Activated CD4-positive, alpha-beta memory T cell treated with anti-CD3 and anti-CD28 coated beads for 36 hours (primary cell): Measurements from ENCODE around the gene SMIM44. TPM values are rescaled to one million over a fixed set of nuclear protein-coding genes. Genes with fewer than 3 reads are reported as not detected.

Experiments
- CTCF ChIA-PET: fragments of 350-600 bp; sonication (Branson Sonifier 250); formaldehyde crosslinking; loops from one replicate; lab custom pipeline; 2021; ENCODE audit warnings: antibody characterized with exemption, inconsistent platforms; lab: Charles Lee
- POLR2A ChIA-PET: fragments of 350-600 bp; sonication (Branson Sonifier 250); formaldehyde crosslinking; loops from one replicate; lab custom pipeline; 2021; ENCODE audit warnings: antibody characterized with exemption; lab: Charles Lee
- DNase-seq: peaks from one replicate; pipeline ENCODE4 v3.0.0-alpha.2; 2020
- H3K27ac Mint-ChIP-seq: one replicate; pipeline ENCODE4 v1.8.0; 2021; ENCODE audit warnings: mixed read lengths
- H3K27me3 Mint-ChIP-seq: one replicate; pipeline ENCODE4 v1.8.0; 2021; ENCODE audit warnings: mixed read lengths
- H3K36me3 Mint-ChIP-seq: one replicate; pipeline ENCODE4 v1.8.0; 2021; ENCODE audit warnings: mixed read lengths
- H3K4me1 Mint-ChIP-seq: one replicate; pipeline ENCODE4 v1.8.0; 2021; ENCODE audit warnings: low read depth, mixed read lengths
- H3K4me3 Mint-ChIP-seq: one replicate; pipeline ENCODE4 v1.8.0; 2021; ENCODE audit warnings: mild to moderate bottlenecking, mixed read lengths
- H3K9me3 Mint-ChIP-seq: one replicate; pipeline ENCODE4 v1.8.0; 2021; ENCODE audit warnings: mixed read lengths
- intact Hi-C: fragments of 100-400 bp; cut with micrococcal nuclease; formaldehyde crosslinking; loops from one replicate; pipeline ENCODE4 v1.15.1; 2023
- total RNA-seq, 2 experiments: library from RNA; stranded (reverse); gene quantifications; one replicate each; pipeline ENCODE4 v1.2.3, GENCODE V29; 2021

Gene SMIM44
- total RNA-seq, 2 experiments from 2014 or later = not detected

DNA sequence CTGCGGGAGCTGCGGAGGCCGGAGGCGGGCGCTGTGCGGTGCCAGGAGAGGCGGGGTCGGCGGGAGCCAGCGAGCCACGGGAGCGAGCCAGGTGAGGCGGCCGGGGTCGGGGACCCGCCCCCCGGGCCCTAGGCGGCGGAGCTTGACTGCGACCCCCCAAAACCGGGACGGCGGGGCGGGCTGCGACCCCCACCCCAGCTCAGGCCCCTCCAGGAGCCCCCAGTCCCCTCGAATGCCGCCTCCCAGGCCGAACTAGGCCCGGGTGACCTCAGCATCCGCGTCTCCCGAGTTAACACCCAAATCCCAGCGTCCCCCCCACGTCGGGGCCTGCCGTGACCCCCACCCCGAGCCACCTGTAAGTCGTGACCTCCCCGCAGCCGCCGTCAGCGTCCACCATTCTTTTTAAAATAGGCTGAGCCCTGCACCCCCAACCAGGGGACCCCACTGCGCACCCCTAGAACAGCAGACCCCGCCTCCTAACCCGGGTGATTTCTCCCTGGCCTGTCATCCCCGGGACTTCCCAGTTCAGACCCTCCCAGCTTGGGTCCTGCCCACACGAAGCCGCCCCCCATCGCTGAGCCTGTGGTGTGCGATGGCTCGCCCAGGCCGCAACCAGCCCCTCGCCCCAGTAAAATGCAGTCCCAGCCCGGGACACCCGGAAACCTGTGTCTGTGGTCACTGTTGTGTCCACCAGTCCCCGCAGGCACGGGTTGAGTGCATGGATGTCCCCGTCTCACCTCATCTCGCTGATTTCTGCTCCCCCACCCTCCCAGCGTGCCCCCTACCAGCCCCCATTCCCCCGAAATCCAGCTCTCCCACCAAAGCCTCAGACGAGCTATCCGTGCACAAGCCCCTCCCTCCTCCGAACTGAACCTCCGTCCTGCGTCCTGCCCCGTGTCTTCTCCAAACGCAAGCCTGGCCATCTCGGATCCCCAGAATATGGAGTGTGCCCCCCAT, 23.4 kb upstream of the SMIM44 start:
- CTCF ChIA-PET = no interaction called here
- intact Hi-C loops = loop anchor here (1.0 to 10.0 kb wide), 7 partner anchors 50 to 722 kb away; partner anchors contain the start of genes CACTIN, EEF2, HMG20B and MFSD12
- peak; percentile 43 for DNase-seq
- no peaks in the 10 kb centered on the region for H3K9me3 Mint-ChIP-seq
- H3K27me3 Mint-ChIP-seq = no peaks in the 10 kb centered on the region
- H3K4me3 Mint-ChIP-seq = peak overlapping the region; percentile 93
- peaks cover 14% of the 10 kb centered on the region for H3K36me3 Mint-ChIP-seq
- peaks cover 43% of the 10 kb centered on the region for H3K4me1 Mint-ChIP-seq
- H3K27ac Mint-ChIP-seq = peak overlapping the region; percentile 77
- POLR2A ChIA-PET = interaction anchor here (0.7 to 1.1 kb wide), 2 partner anchors 48 to 256 kb away, joined by 3 to 6 read pairs; partner anchors contain the start of gene MRPL54

DNA sequence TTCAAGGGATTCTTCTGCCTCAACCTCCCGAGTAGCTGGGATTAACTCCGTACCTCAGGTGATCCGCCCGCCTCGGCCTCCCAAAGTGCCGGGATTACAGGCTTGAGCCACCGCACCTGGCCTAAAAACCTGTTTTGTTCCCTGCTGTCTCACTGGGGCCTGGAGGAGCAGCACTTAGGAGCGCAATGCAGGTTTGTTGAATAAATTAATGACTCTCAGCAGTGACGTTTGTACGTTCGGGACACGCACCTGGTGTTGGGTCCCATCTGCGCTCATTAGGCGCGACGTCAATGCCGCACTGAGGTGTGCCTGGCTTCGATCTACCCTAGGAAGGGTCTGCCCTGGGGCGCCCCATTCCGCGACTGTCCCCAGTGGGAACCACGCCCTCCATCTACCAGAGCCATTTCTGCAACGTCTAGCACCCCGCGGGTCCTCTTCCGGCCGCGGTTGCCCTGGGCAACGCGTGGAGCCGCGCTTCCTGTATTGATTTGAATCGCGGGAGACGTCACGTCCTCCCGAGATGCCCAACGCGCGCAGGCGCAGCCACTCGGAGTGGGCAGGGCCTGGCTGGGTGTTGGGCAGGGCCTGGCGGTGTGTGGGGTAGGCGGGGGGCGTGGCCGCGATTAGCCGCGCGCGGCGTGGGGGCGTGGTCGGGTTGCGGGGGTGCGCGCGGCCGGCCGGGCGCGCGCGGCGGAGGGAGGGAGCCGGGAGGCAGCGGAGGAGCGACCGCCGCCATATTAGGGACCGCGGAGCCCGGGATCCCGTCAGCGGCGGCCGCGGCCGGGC, 22.6 kb upstream of the SMIM44 start, which contains the start of gene FZR1:
Gene FZR1 (plus strand): TSS at position 714 of the 786 bp plus-strand sequence. CDS start 16,679 bp downstream, outside the sequence.
- POLR2A ChIA-PET = interaction anchor here (0.7 kb wide), 1 partner anchor 49 kb away, joined by 6 read pairs; no protein-coding TSS in a partner anchor
- intact Hi-C loops = loop anchor here (1.0 to 10.0 kb wide), 7 partner anchors 51 to 721 kb away; partner anchors contain the start of genes CACTIN, EEF2, HMG20B and MFSD12
- Mint-ChIP-seq H3K36me3 (peaks cover 14% of the 10 kb centered on the region), H3K27me3 (no peaks in the 10 kb centered on the region), H3K4me3 (peak within 1 kb of the TSS; percentile 93), H3K9me3 (no peaks in the 10 kb centered on the region), H3K4me1 (peaks cover 43% of the 10 kb centered on the region), H3K27ac (peak within 1 kb of the TSS; percentile 93)
- CTCF ChIA-PET = interaction anchor here (2.9 kb wide), 1 partner anchor 21 kb away, joined by 9 read pairs; no protein-coding TSS in a partner anchor
- peak; percentile 100 for DNase-seq

DNA sequence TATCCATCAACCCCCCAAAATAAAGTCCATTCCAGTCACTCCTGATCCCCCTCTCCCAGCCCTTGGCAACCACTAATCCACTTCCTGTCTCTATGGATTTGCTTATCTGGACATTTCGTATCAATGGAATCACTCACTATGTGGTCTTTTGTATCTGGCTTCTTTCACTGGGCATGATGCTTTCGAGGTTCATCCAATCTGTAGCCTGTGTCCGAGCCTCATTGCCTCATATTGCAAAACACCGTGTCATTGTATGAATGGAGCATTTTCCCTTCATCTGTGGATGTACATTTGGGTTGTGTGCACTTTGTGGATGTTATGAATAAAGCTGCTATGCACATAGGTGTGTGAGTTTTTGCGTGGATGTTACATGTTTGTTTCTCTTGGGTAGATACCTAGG, 21.5 kb upstream of the SMIM44 start:
- peak overlapping the region; percentile 93 for H3K27ac Mint-ChIP-seq
- peaks cover 40% of the 10 kb centered on the region for H3K4me1 Mint-ChIP-seq
- peak overlapping the region; percentile 89 for H3K4me3 Mint-ChIP-seq
- DNase-seq = no peak
- POLR2A ChIA-PET = no interaction called here
- peaks cover 11% of the 10 kb centered on the region for H3K36me3 Mint-ChIP-seq
- H3K27me3 Mint-ChIP-seq = no peaks in the 10 kb centered on the region
- CTCF ChIA-PET = interaction anchor here (0.8 to 2.9 kb wide), 2 partner anchors 10 to 20 kb away, joined by 3 to 9 read pairs; no protein-coding TSS in a partner anchor
- no peaks in the 10 kb centered on the region for H3K9me3 Mint-ChIP-seq
- intact Hi-C loops = loop anchor here (5.0 to 10.0 kb wide), 2 partner anchors 483 to 720 kb away; partner anchors contain the start of genes EEF2, SGTA and THOP1

DNA sequence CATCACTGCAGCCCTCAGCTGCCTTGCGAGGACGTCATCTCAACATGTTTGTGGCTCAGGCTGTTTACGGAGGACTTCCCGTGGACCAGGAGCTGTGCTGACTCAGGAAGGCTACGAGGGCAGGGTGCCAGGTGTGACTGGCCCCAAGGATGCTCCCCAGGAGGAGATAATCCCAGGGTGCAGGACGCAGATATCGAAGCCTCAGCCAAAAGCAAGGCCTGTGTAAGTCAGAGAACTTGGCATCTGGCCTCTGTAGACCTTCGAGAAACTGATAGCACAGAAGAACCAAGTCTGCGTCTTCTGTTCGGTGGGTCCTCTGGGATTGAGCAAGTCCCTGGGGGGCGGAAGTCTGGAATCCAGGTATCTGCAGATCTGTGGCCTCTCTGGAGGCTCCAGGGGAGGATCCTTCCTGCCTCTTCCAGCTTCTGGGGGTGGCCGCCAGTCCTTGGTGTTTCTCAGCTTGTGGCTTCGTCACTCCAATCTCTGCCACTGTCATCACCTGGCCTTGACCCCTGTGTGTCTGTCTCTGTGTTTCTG, 19.9 kb upstream of the SMIM44 start:
- Mint-ChIP-seq H3K36me3 (peaks cover 3% of the 10 kb centered on the region), H3K4me3 (no peak overlapping the region), H3K27me3 (no peaks in the 10 kb centered on the region), H3K9me3 (no peaks in the 10 kb centered on the region), H3K27ac (no peak overlapping the region), H3K4me1 (peaks cover 29% of the 10 kb centered on the region)
- CTCF ChIA-PET = interaction anchor here (1.0 to 2.9 kb wide), 2 partner anchors 18 to 42 kb away, joined by 3 to 9 read pairs; no protein-coding TSS in a partner anchor
- POLR2A ChIA-PET = no interaction called here
- intact Hi-C loops = loop anchor here (10.0 kb wide), 1 partner anchor 718 kb away; the partner anchor contains the start of genes SGTA and THOP1
- no peak for DNase-seq

DNA sequence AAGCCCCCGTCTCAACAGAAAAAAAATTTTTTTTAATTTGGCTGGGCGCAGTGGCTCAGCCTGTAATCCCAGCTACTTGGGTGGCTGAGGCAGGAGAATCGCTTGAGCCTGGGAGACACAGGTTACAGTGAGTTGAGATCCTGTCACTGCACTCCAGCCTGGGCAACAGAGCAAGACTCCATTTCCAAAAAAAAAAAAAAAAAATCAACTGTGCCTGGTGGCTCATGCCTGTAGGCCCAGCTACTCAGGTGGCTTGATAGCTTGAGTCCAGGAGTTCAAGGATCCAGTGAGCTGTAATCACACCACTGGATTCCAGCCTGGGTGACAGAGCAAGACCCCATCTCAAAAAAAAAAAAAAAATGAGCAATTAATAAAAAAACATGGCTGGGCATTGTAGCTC, 18.5 kb upstream of the SMIM44 start:
- no peaks in the 10 kb centered on the region for H3K27me3 Mint-ChIP-seq
- ChIA-PET POLR2A (interaction anchor here (0.6 kb wide), 1 partner anchor 13 kb away, joined by 4 read pairs; no protein-coding TSS in a partner anchor), CTCF (interaction anchor here (0.7 to 1.6 kb wide), 2 partner anchors 32 to 55 kb away, joined by 4 read pairs; no protein-coding TSS in a partner anchor)
- H3K9me3 Mint-ChIP-seq = no peaks in the 10 kb centered on the region
- H3K27ac Mint-ChIP-seq = no peak overlapping the region
- intact Hi-C loops = loop anchor here (10.0 kb wide), 1 partner anchor 717 kb away; the partner anchor contains the start of genes SGTA and THOP1
- H3K4me3 Mint-ChIP-seq = no peak overlapping the region
- peaks cover 3% of the 10 kb centered on the region for H3K36me3 Mint-ChIP-seq
- peaks cover 23% of the 10 kb centered on the region for H3K4me1 Mint-ChIP-seq
- no peak for DNase-seq

DNA sequence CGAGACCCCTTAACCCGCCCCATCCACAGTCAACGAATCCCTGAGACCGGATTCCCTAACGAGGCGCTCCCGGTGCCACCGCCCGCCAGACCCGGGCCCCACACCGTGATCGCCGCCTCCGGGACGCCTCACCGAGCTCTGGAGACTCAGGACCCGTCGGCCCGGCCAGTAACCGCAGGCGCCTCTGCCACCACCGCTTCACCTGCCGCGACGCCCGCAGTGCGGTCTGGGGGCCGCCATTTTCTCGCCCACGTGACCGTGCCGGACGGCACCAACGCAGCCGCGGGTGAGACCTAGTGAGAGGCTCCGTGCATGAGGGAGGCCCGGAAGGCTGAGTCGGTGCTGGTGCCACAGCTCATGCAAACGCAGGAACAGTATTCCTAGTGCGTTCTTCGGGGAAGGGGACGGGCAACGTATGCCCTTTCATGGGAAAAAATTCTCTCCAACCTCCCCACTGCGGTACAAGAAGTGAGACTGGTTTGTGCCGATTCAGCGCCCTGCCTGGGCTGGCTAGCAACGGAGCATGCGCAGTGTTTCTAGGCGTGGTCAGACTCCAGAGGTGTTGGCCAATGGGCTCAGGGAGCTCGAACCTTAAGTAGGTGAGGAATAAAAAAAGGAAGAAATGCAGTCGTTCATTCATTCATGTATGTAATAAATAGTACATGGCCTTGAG, 17.3 kb upstream of the SMIM44 start, which contains the start of gene DOHH:
Gene DOHH (minus strand): TSS at position 246 of the 673 bp plus-strand sequence. CDS start 3,860 bp downstream, outside the sequence.
- intact Hi-C loops = loop anchor here (10.0 kb wide), 1 partner anchor 716 kb away; the partner anchor contains the start of genes SGTA and THOP1
- H3K36me3 Mint-ChIP-seq = peaks cover 5% of the 10 kb centered on the region
- H3K27ac Mint-ChIP-seq = peak within 1 kb of the TSS; percentile 95
- ChIA-PET POLR2A (interaction anchor here (1.0 to 1.4 kb wide), 3 partner anchors 9 to 66 kb away, joined by 3 to 5 read pairs (median 4); no protein-coding TSS in a partner anchor), CTCF (interaction anchor here (0.7 to 2.7 kb wide), 4 partner anchors 15 to 196 kb away, joined by 3 to 19 read pairs (median 4); no protein-coding TSS in a partner anchor)
- peaks cover 21% of the 10 kb centered on the region for H3K4me1 Mint-ChIP-seq
- no peaks in the 10 kb centered on the region for H3K27me3 Mint-ChIP-seq
- DNase-seq = peak; percentile 98
- H3K9me3 Mint-ChIP-seq = no peaks in the 10 kb centered on the region
- peak within 1 kb of the TSS; percentile 85 for H3K4me3 Mint-ChIP-seq

- peak overlapping the region; percentile 85 for H3K4me3 Mint-ChIP-seq
- POLR2A ChIA-PET = interaction anchor here (1.0 to 1.4 kb wide), 3 partner anchors 9 to 65 kb away, joined by 3 to 5 read pairs (median 4); no protein-coding TSS in a partner anchor
- H3K9me3 Mint-ChIP-seq = no peaks in the 10 kb centered on the region
- peaks cover 21% of the 10 kb centered on the region for H3K4me1 Mint-ChIP-seq
- peaks cover 8% of the 10 kb centered on the region for H3K36me3 Mint-ChIP-seq
- intact Hi-C loops = loop anchor here (10.0 kb wide), 1 partner anchor 715 kb away; the partner anchor contains the start of genes SGTA and THOP1
- peak overlapping the region; percentile 95 for H3K27ac Mint-ChIP-seq
- no peak for DNase-seq
- CTCF ChIA-PET = interaction anchor here (1.1 to 2.7 kb wide), 3 partner anchors 15 to 195 kb away, joined by 3 to 19 read pairs (median 4); no protein-coding TSS in a partner anchor
- H3K27me3 Mint-ChIP-seq = no peaks in the 10 kb centered on the region
Observed at GRCh38 chr19:3499738-3500428, 16.6 kb upstream of the SMIM44 start.

GRCh38 chr19:3497757-3498520, 14.7 kb upstream of the SMIM44 start:
- Mint-ChIP-seq H3K4me1 (peaks cover 22% of the 10 kb centered on the region), H3K9me3 (no peaks in the 10 kb centered on the region), H3K36me3 (peaks cover 16% of the 10 kb centered on the region), H3K27ac (no peak overlapping the region), H3K4me3 (no peak overlapping the region), H3K27me3 (no peaks in the 10 kb centered on the region)
- DNase-seq = no peak
- ChIA-PET POLR2A (no interaction called here), CTCF (interaction anchor here (1.9 kb wide), 1 partner anchor 12 kb away, joined by 8 read pairs; no protein-coding TSS in a partner anchor)
- intact Hi-C loops = no loop called here
